Measurements from ENCODE around the gene EPN1. TPM values are rescaled to one million over a fixed set of nuclear protein-coding genes. Genes with fewer than 3 reads are reported as not detected.

Gene EPN1
- total and polyA plus RNA-seq, 9 of the 15 experiments (the other 6 are each of a cell fraction or from before 2014, with no cell fraction given), result 0.08 to 138 (median 12.7) TPM

GRCh38 chr19:55643003-55643886 lies 31.8 kb upstream of the EPN1 start, which contains the start of gene ZNF581 (continued):
- no peak for TF ChIP-seq CUX1 (CRISPR knock-in tag; IDR thresholded peaks at IDR 0.05)
- peak; percentile 63 for TF ChIP-seq FOXM1 (IDR thresholded peaks at IDR 0.05; ENCODE audit: low read depth)
- TF ChIP-seq FOXM1 (CRISPR knock-in tag; IDR thresholded peaks at IDR 0.05; ENCODE audit: low read depth), result no peak
- peak in 1 of 2 experiments; percentile 92; a peak in 2 of 4 replicates for TF ChIP-seq BCLAF1 (IDR thresholded peaks at IDR 0.05; ENCODE audit: borderline replicate concordance in 1 of 2, control insufficient read depth in 1 of 2, low read depth in 2 of 2, low read length in 1 of 2)
- TF ChIP-seq EGR1 (conservative IDR thresholded peaks at IDR 0.05), result peak; percentile 84
- TF ChIP-seq ZNF407 (IDR thresholded peaks at IDR 0.05; ENCODE audit: low read depth), result peak; percentile 91
- TF ChIP-seq TAF9B (IDR thresholded peaks at IDR 0.05; ENCODE audit: partially characterized antibody), result no peak
- peak; percentile 60; the same call in 1 of the 2 replicates for TF ChIP-seq PHF8 (IDR thresholded peaks at IDR 0.05; ENCODE audit: borderline replicate concordance, low read length)
- TF ChIP-seq GTF2A2 (tag; IDR thresholded peaks at IDR 0.05), result no peak
